ENCODE data around the gene SORCS2.

GRCh38 chr4:7226439-7226838 lies 34.1 kb downstream of the SORCS2 start:
- TF ChIP-seq CTCF (IDR thresholded peaks at IDR 0.05) (no peak), EZH2 (IDR thresholded peaks at IDR 0.05) (no peak), EZH2phosphoT487 (IDR thresholded peaks at IDR 0.05) (no peak)

Measured in neural progenitor cell (in vitro differentiated cells).